Head of caudate nucleus (tissue), 42 donors: ENCODE measurements around the gene EVPL.
"Not testable (repeated sequence)": the region's sequence is repeated elsewhere in the genome, so short reads cannot be mapped to it uniquely, and the experiment has no call there.

Experiments used
- DNase-seq, 42 donors: peaks; one replicate each; pipeline versions ENCODE4 v3.0.0 to v3.0.0-alpha.2; 2020 to 2021; ENCODE audit warnings: mixed read lengths in 7 of 42
- intact Hi-C: fragments of 100-400 bp; cut with DNase I; formaldehyde crosslinking; loops from one replicate; pipeline ENCODE4 v1.15.0; 2022

The EVPL gene

DNA sequence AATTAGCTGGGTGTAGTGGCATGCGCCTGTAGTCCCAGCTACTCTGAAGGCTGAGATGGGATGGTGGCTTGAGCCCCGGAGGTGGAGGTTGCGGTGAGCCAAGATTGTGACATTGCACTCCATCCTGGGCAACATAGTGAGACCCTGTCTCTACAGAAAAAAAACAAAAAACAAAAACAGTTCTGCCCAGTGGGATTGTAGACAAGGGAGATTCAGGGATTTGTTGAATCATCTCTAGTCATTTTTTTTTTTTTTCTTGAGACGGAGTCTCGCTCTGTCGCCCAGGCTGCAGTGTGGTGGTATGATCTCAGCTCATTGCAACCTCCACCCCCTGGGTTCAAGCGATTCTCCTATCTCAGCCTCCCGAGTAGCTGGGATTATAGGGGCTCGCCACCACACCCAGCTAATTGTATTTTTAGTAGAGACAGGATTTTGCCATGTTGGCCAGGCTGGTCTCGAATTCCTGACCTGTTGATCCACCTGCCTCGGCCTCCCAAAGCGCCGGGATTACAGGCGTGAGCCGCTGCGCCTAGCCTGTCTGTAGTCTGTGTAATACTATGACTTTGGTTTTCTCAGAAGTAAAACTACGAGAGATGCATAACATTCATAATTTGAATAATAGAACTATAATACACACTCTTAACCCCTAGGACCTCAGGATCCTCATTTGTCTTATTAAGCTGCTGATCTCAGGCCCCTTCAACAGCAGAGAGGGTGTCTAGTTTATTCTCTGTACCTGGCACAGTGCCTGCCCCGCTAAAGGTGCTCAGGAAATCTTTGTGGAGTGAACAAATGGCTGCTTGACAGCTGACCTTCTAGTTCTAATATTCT is 46.7 kb downstream of the EVPL start:
- DNase-seq: peak in 1 of 42 donors; percentile 31
- intact Hi-C loops: no loop called here

DNA sequence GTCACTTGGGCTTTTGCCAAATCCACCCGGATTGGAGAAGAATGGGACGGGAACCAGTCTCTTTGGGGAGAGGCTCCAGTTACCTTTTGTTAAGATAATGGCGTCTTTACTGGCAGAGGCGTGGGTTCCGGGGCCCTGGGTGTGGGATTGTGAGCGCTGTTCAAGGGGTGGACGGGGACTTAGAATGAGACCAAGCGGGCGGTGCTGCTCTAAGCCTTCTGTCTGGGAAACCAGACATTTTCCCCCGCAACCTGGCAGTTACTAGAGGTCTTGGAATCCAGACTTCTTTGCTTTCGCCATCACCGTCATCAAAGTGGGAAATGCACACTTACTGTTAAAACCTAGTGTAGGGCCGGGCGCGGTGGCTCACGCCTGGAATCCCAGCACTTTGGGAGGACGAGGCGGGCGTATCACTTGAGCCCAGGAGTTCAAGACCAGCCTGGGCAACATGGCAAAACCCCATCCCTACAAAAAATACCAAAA is 47.4 kb downstream of the EVPL start:
- intact Hi-C loops: loop anchor here (5.0 kb wide), 1 partner anchor 37 kb away; the partner anchor contains the start of gene FBF1
- DNase-seq: no peak

DNA sequence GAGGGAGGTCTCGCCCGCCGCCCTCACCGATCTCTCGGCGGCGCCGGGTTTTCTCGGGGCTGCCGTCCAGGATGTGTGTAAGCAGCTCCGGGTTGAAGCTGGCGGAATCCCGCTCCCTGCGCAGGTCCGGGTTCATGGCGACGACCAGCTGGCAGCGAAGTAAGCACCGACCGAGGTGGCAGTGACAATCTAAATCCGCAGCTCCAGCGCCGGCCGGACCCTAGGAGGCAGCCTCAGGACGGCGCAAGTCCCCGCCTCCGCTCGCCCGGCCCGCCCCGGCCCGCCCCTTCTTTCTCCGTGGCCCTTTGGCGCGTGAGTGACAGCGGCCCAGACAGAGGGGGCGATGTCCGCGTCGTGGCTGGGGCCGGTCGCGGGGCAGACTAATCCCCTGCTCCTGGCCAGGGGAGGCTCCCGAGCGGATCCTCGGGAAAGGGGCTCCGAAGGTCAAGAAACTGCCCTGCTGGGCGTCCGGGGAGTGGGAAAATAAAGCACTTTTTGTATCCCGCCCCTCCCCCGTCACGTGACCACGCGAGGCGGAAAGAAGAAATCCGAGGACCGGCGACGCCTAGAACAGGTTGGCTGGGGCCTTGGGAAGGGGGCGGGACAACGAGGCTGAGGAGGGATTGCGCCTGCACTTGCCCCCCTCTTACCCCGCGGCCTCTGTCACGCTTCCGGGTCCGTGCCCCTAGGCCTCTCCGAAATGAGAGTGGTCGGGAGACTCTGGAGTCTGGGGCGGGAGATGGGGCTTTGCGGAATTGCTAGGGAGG is 48.0 kb downstream of the EVPL start, which contains the start of the genes ACOX1 and TEN1:
ACOX1 (minus strand) TSS at position 229 of the 767 bp plus-strand sequence; CDS start at position 136, 93 bp downstream.
TEN1 (plus strand) TSS at position 303 of the 767 bp plus-strand sequence. CDS start 6,953 bp downstream, outside the sequence.
- intact Hi-C loops: loop anchor here (5.0 kb wide), 1 partner anchor 37 kb away; the partner anchor contains the start of gene FBF1
- DNase-seq: peak; percentile 95 to 100 (median 98)

DNA sequence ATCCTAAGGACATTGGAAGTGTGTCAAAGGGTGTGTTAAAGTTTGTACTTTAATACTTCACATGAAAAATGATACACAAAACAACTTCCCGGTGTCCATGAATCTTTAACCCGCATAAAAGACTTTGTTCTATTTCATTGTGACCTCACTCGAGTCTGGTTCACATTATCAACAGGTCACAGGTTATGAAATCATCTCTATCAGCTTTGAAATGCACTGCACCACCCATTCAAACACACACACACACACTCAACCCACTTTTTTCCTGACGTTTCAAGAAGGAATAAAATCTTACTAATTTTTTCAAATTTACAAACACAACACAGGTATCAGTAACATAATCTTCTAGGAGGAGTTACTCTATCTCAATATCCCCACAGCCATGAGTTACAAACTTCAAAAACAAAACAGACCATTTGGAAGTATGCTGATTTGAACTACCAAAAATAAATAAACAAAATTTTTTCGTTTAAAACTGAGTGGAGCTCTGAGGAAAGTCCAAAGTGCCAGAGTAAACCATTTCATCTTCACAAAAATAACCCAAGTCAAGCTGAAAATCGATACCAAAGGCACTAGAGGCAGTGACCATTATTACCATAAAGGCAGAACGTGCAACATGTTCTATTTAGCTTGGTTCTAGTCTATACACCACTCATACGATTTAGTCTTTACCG is 50.8 kb downstream of the EVPL start:
- intact Hi-C loops: loop anchor here (5.0 kb wide), 1 partner anchor 34 kb away; the partner anchor contains the start of gene FBF1
- DNase-seq: no peak

DNA sequence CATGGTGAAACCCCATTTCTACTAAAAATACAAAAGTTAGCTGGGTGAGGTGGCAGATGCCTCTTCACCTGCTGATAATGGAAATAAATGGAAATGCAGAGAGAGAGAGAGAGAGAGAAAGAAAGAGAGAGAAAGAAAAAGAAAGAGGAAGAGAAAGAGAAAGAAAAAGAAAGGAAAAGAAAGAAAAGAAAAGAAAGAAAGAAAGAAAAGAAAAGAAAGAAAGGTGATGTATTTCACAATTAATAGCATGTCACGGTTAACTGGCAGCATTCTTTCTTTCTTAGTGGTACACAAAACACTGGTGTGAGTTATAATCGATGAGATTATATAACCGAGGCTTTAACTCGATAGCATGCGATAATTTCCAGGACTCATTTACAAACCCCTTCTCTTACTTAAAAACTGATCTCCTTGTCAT is 51.3 kb downstream of the EVPL start:
- intact Hi-C loops: loop anchor here (5.0 kb wide), 1 partner anchor 33 kb away; the partner anchor contains the start of gene FBF1
- DNase-seq: no peak

DNA sequence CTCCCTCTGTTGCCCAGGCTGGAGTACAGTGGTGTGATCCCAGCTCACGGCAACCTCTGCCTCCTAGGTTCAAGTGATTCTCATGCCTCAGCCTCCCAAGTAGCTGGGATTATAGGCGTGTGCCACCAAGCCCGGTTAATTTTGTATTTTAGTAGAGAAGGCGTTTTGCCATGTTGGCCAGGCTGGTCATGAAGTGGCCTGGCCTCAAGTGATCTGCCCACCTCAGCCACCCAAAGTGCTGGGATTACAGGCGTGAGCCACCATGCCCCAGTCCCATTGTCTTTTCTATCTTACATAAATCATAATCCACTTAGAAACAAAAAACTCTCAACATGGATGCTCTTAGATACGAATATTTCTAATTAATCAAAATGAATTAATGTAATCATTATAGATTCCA is 51.9 kb downstream of the EVPL start:
- DNase-seq: not testable (repeated sequence)
- intact Hi-C loops: loop anchor here (5.0 kb wide), 1 partner anchor 33 kb away; the partner anchor contains the start of gene FBF1

DNA sequence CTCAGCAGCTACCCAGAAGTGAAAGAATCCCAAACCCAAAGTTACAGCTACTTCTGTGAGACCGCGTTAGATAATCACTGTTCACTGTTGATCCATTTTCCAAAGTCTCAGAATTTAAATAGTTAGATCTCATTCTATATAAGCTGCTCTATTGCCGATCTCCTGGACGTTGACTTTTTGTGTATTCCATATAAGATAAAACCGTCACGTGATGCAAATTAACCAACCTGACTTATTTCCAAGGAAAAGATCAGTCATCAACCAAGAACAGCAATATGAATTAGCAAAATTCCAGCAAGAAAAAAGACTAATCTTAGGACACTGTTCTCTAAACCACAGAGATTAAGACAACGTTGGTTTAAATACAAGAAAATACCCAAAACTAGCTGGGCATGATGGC is 56.5 kb downstream of the EVPL start:
- intact Hi-C loops: no loop called here
- no peak for DNase-seq

DNA sequence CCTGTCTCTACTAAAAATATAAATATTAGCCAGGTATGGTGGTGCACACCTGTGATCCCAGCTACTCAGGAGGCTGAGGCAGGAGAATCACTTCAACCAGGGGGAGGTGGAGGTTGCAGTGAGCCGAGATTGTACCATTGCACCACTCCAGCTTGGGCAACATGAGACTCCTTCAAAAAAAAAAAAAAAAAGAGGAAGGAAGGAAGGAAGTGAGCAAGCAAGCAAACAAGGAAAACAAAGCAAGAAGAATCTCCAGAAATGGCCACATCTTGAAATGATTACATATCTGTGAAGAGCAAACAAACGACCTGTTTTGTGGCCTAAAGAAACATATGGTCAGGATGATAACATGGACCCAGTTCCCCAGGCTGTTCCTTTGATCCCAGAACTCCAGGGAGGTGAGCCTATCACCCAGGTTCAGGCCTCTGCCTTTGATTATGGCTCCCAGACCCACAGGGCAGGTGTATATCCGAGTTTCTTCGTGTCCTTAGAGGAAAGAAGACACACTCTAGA is 57.0 kb downstream of the EVPL start:
- no peak for DNase-seq
- intact Hi-C loops: no loop called here

DNA sequence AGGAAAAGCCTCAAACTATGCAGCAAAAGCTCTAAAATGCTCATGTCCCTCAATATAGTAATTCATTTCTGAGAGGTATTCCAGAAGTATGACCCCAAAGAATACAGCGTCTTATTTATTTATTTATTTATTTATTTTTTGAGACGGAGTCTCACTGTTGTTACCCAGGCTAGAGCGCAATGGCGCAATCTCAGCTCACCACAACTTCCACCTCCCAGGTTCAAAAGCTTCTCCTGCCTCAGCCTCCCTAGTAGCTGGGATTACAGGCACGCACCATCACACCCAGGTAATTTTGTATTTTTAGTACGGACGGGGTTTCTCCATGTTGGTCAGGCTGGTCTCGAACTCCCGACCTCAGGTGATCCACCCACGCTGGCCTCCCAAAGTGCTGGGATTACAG is 58.1 kb downstream of the EVPL start:
- DNase-seq, intact Hi-C loops: not testable (repeated sequence)

DNA sequence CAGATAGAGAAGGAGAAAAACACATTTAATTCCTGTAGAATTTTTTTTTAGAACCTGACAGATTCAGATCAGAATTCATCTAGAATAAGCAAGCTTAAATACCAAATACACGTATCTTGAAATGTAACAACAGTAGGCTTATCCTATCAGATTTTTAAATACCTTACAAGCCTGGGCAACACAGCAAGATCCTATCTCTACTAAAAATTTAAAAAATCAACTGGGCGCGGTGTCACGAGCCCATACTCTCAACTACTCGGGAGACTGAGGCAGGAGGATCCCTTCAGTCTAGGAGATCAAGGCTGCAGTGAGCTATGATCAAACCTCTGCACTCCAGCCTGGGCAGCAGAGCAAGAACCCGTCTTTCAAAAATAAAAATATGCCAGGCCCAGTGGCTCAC is 61.6 kb downstream of the EVPL start:
- intact Hi-C loops: no loop called here
- DNase-seq: no peak

DNA sequence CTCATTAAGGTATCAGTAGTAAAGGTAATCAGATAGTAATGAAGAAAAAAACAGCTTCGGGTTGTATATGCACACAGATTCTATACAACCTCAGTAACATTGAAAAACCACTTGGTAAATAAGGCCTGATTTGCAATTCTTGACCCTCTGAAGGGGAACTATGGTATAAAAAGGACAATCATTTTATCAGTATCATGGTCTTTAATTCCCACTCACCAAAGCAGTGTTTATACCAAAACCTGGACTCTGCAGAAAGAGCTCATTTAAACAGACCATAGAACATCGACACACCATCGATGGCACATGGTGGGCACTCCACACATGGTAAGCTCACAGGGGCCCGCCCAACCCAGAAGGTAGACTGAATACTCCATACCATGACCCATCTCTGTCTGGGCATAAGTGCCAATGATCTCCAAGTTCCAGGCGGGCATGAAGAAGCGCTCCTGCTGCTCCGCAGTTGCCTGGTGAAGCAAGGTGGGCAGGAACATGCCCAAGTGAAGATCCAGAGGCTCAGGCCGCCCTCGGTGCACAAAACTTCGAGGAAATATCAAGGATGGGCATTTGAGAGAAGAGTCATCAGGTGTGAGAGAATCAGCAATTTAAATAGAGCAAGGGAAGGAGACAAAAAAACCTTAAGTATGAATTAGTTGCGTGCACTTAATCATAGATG is 67.1 kb downstream of the EVPL start:
- intact Hi-C loops: no loop called here
- no peak for DNase-seq

DNA sequence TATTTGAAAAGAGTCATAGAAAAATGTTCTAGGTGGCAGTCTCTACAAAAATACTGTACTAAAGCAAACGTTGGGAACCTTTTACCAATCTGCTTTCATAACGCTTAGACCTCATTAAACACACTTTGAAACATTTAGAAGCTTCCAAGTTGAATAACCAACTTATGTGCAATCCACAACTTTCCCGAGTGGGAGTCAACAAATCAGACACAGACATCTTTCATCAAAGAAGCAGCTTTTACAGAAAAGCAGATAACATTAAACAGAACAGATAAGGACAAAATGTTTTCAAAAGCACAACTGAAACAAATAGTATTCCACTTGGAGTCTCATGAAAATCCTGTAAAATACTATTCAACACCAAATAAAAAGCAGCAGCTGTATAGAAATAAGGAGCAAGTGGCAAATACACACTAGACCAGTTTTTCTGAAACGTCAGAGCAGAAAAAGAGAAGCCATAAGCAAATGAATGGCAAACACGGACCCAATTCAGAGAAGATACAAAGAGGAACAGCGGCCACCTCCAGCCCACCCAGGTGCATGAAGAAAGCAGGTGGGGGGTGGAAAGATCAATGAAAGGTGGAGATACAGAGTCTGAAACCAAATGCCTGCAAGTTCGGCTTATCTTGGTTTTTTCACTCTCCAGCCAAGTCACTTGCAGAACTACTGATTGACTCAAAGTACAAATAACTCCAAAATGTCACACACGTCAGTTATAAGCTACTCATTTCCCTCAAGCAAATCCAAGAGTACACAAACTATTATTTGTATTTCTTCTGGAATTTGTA is 67.9 kb downstream of the EVPL start:
- no peak for DNase-seq
- intact Hi-C loops: no loop called here
